Stimulated activated CD8-positive, alpha-beta memory T cell treated with anti-CD3 and anti-CD28 coated beads, Interleukin-15, amount 100 ng/mL, for 24 hours (primary cell): Measurements from ENCODE around the gene MYH15.

Source experiments
- DNase-seq: peaks from one replicate; pipeline ENCODE4 v3.0.0-alpha.2; 2020; ENCODE audit warnings: low read depth

The MYH15 gene

GRCh38 chr3:108471426-108471825, 39.0 kb downstream of the MYH15 start:
- DNase-seq = no peak

- DNase-seq = no peak
Measured at GRCh38 chr3:108469126-108469525, 41.3 kb downstream of the MYH15 start.

- no peak for DNase-seq
Measured at GRCh38 chr3:108468577-108468976, 41.8 kb downstream of the MYH15 start.

GRCh38 chr3:108462899-108463298, 47.5 kb downstream of the MYH15 start:
- DNase-seq = no peak

GRCh38 chr3:108461661-108462111, 48.7 kb downstream of the MYH15 start:
- no peak for DNase-seq

- DNase-seq = no peak
Measured at GRCh38 chr3:108459225-108459624, 51.2 kb downstream of the MYH15 start.

GRCh38 chr3:108455212-108455705, 55.1 kb downstream of the MYH15 start:
- DNase-seq = no peak

GRCh38 chr3:108453565-108453964, 56.8 kb downstream of the MYH15 start:
- no peak for DNase-seq

GRCh38 chr3:108450444-108450843, 60.0 kb downstream of the MYH15 start:
- no peak for DNase-seq

GRCh38 chr3:108448593-108448992, 61.8 kb downstream of the MYH15 start:
- no peak for DNase-seq

- no peak for DNase-seq
Measured at GRCh38 chr3:108447096-108447847, 63.1 kb downstream of the MYH15 start.

- DNase-seq = no peak
Measured at GRCh38 chr3:108442281-108442680, 68.1 kb downstream of the MYH15 start.

GRCh38 chr3:108441518-108441917, 68.9 kb downstream of the MYH15 start:
- DNase-seq = no peak

GRCh38 chr3:108441071-108441507, 69.3 kb downstream of the MYH15 start:
- DNase-seq = no peak

GRCh38 chr3:108438542-108438941, 71.9 kb downstream of the MYH15 start:
- no peak for DNase-seq

GRCh38 chr3:108437439-108437838, 73.0 kb downstream of the MYH15 start:
- DNase-seq = no peak

GRCh38 chr3:108433928-108434327, 76.5 kb downstream of the MYH15 start:
- no peak for DNase-seq

- no peak for DNase-seq
Measured at GRCh38 chr3:108432431-108432830, 78.0 kb downstream of the MYH15 start.

- no peak for DNase-seq
Measured at GRCh38 chr3:108430540-108430939, 79.9 kb downstream of the MYH15 start.

- DNase-seq = no peak
Measured at GRCh38 chr3:108428586-108428985, 81.8 kb downstream of the MYH15 start.

GRCh38 chr3:108420926-108421325, 89.5 kb downstream of the MYH15 start:
- no peak for DNase-seq

GRCh38 chr3:108416111-108416869, 94.1 kb downstream of the MYH15 start:
- no peak for DNase-seq

GRCh38 chr3:108415661-108416060, 94.7 kb downstream of the MYH15 start:
- DNase-seq = no peak
